ENCODE data around the gene CD83.

Gene CD83

GRCh38 chr6:14091339-14091978 is 26.1 kb upstream of the CD83 start:
- no peak for DNase-seq (ENCODE audit: low spot score)

- DNase-seq (ENCODE audit: low spot score): no peak
Measured at GRCh38 chr6:14092316-14092715, 25.3 kb upstream of the CD83 start.

GRCh38 chr6:14092838-14093789 is 24.5 kb upstream of the CD83 start:
- DNase-seq (ENCODE audit: low spot score): no peak

- no peak for DNase-seq (ENCODE audit: low spot score)
Measured at GRCh38 chr6:14094721-14095120, 22.9 kb upstream of the CD83 start.

GRCh38 chr6:14095437-14095836 is 22.1 kb upstream of the CD83 start:
- no peak for DNase-seq (ENCODE audit: low spot score)

GRCh38 chr6:14100138-14100537 is 17.4 kb upstream of the CD83 start:
- DNase-seq (ENCODE audit: low spot score): no peak

- DNase-seq (ENCODE audit: low spot score): no peak
Measured at GRCh38 chr6:14100966-14101365, 16.6 kb upstream of the CD83 start.

- DNase-seq (ENCODE audit: low spot score): no peak
Measured at GRCh38 chr6:14102383-14102782, 15.2 kb upstream of the CD83 start.

- DNase-seq (ENCODE audit: low spot score): no peak
Measured at GRCh38 chr6:14105547-14105946, 12.0 kb upstream of the CD83 start.

- DNase-seq (ENCODE audit: low spot score): no peak
Measured at GRCh38 chr6:14107000-14107399, 10.6 kb upstream of the CD83 start.

GRCh38 chr6:14107711-14108494 is 9.7 kb upstream of the CD83 start:
- DNase-seq (ENCODE audit: low spot score): no peak

GRCh38 chr6:14108571-14109410 is 8.8 kb upstream of the CD83 start:
- no peak for DNase-seq (ENCODE audit: low spot score)

GRCh38 chr6:14109411-14109826 is 8.2 kb upstream of the CD83 start:
- no peak for DNase-seq (ENCODE audit: low spot score)

- no peak for DNase-seq (ENCODE audit: low spot score)
Measured at GRCh38 chr6:14110001-14110818, 7.4 kb upstream of the CD83 start.

- no peak for DNase-seq (ENCODE audit: low spot score)
Measured at GRCh38 chr6:14113976-14114375, 3.6 kb upstream of the CD83 start.

- no peak for DNase-seq (ENCODE audit: low spot score)
Measured at GRCh38 chr6:14118091-14118439, 493 bp downstream of the CD83 start.

- DNase-seq (ENCODE audit: low spot score): no peak
Measured at GRCh38 chr6:14118446-14118845, 874 bp downstream of the CD83 start.

- DNase-seq (ENCODE audit: low spot score): no peak
Measured at GRCh38 chr6:14119784-14120183, 2.2 kb downstream of the CD83 start.

GRCh38 chr6:14120546-14120945 is 3.0 kb downstream of the CD83 start:
- no peak for DNase-seq (ENCODE audit: low spot score)

- no peak for DNase-seq (ENCODE audit: low spot score)
Measured at GRCh38 chr6:14121936-14122344, 4.4 kb downstream of the CD83 start.
